IMR-90 (cell line): Measurements from ENCODE around the gene PRRG2. TPM values are rescaled to one million over a fixed set of nuclear protein-coding genes. Genes with fewer than 3 reads are reported as not detected.

ENCODE experiments used
- ATAC-seq: fragments of 200-7000 bp; cut with Tn5 transposase; 2 replicates; pipeline ENCODE4 v1.9.1; 2020; ENCODE audit warnings: low read depth, mild to moderate bottlenecking, moderate library complexity
- BruUV-seq: library from RNA; stranded (reverse); fragments of 400-500 nt; replicated peaks from 2 replicates; lab custom pipeline; 2021; lab: Mats Ljungman, UMichigan
- CTCF ChIA-PET: fragments of 300-600 bp; formaldehyde crosslinking; extraction: SDS; loops from one replicate; lab custom pipeline; 2021; ENCODE audit warnings: antibody characterized with exemption; lab: Yijun Ruan, JAX
- POLR2A ChIA-PET: fragments of 300-600 bp; sonication (Branson Sonifier 250); formaldehyde crosslinking; loops from one replicate; lab custom pipeline; 2022; ENCODE audit warnings: antibody characterized with exemption; ENCODE audit not compliant: unreplicated experiment; lab: Charles Lee
- DNase-seq: peaks from one replicate; pipeline ENCODE4 v3.0.0; 2013
- H2AFZ ChIP-seq: replicated peaks from 2 replicates; pipeline ENCODE3; 2013; ENCODE audit warnings: low read length, mild to moderate bottlenecking; ENCODE audit not compliant: poor library complexity
- H2AK5ac ChIP-seq: 2 replicates; pipeline ENCODE4 v1.6.1; 2013; ENCODE audit warnings: low read depth, low read length, inconsistent platforms
- H2AK9ac ChIP-seq: replicated peaks from 2 replicates; pipeline ENCODE3; 2013; ENCODE audit warnings: mild to moderate bottlenecking, low read depth, low read length, moderate library complexity; ENCODE audit not compliant: poor library complexity
- H2BK120ac ChIP-seq: 2 replicates; pipeline ENCODE4 v1.6.1; 2013; ENCODE audit warnings: low read depth, low read length, inconsistent platforms
- H2BK15ac ChIP-seq: 3 replicates; pipeline ENCODE4 v1.6.1; 2013; ENCODE audit warnings: low read depth, low read length, inconsistent platforms
- H2BK20ac ChIP-seq: 2 replicates; pipeline ENCODE4 v1.6.1; 2013; ENCODE audit warnings: low read depth, mild to moderate bottlenecking, inconsistent platforms, low read length, moderate library complexity
- H2BK5ac ChIP-seq: 2 replicates; pipeline ENCODE4 v1.6.1; 2013; ENCODE audit warnings: mild to moderate bottlenecking, low read depth, low read length, inconsistent platforms; ENCODE audit not compliant: poor library complexity, severe bottlenecking
- H3K14ac ChIP-seq: replicated peaks from 2 replicates; pipeline ENCODE4 v1.6.1; 2013; ENCODE audit warnings: low read depth, low read length, inconsistent platforms
- H3K18ac ChIP-seq: 2 replicates; pipeline ENCODE4 v1.6.1; 2013; ENCODE audit warnings: low read depth, low read length, control low read depth
- H3K23ac ChIP-seq: 2 replicates; pipeline ENCODE4 v1.6.1; 2013; ENCODE audit warnings: low read depth, low read length, inconsistent platforms
- H3K27ac ChIP-seq: 2 replicates; pipeline ENCODE4 v1.5.1; 2013; ENCODE audit warnings: mild to moderate bottlenecking, control low read depth, low read length; ENCODE audit not compliant: insufficient read depth
- H3K27me3 ChIP-seq: 2 replicates; pipeline ENCODE4 v1.6.1; 2013; ENCODE audit warnings: low read length; ENCODE audit not compliant: control insufficient read depth, insufficient read depth
- H3K36me3 ChIP-seq: 2 replicates; pipeline ENCODE4 v1.6.1; 2013; ENCODE audit warnings: low read length, mixed read lengths; ENCODE audit not compliant: control insufficient read depth, insufficient read depth
- H3K4ac ChIP-seq: 2 replicates; pipeline ENCODE4 v1.6.1; 2013; ENCODE audit warnings: low read depth, low read length, inconsistent platforms
- H3K4me1 ChIP-seq: 2 replicates; pipeline ENCODE4 v1.6.1; 2013; ENCODE audit warnings: low read length, mixed read lengths; ENCODE audit not compliant: control insufficient read depth, insufficient read depth
- H3K4me2 ChIP-seq: 2 replicates; pipeline ENCODE4 v1.6.1; 2013; ENCODE audit warnings: low read depth, mild to moderate bottlenecking, control low read depth, low read length, moderate library complexity
- H3K4me3 ChIP-seq: 2 replicates; pipeline ENCODE4 v1.5.1; 2013; ENCODE audit warnings: low read depth, mild to moderate bottlenecking, control low read depth, low read length, moderate library complexity; ENCODE audit not compliant: insufficient read depth
- H3K56ac ChIP-seq: 2 replicates; pipeline ENCODE4 v1.6.1; 2013; ENCODE audit warnings: low read length, inconsistent platforms; ENCODE audit not compliant: insufficient read depth; ENCODE audit errors: extremely low read depth
- H3K79me1 ChIP-seq, 2 experiments: 2 replicates each; pipeline ENCODE4 v1.6.1; 2013; ENCODE audit warnings: low read length in 2 of 2, inconsistent platforms in 1 of 2, low read depth in 1 of 2
- H3K9ac ChIP-seq: 2 replicates; pipeline ENCODE4 v1.6.1; 2013; ENCODE audit warnings: low read depth, low read length, control low read depth
- H3K9me1 ChIP-seq: 2 replicates; pipeline ENCODE4 v1.6.1; 2013; ENCODE audit warnings: low read length, inconsistent platforms; ENCODE audit not compliant: insufficient read depth
- H3K9me3 ChIP-seq: 2 replicates; pipeline ENCODE4 v1.6.1; 2013; ENCODE audit warnings: low read length; ENCODE audit not compliant: control insufficient read depth, insufficient read depth
- H4K20me1 ChIP-seq: 2 replicates; pipeline ENCODE4 v1.6.1; 2013; ENCODE audit warnings: low read length, inconsistent platforms; ENCODE audit not compliant: insufficient read depth
- H4K5ac ChIP-seq: 2 replicates; pipeline ENCODE4 v1.6.1; 2013; ENCODE audit warnings: mild to moderate bottlenecking, low read depth, low read length, control low read depth
- H4K8ac ChIP-seq, 2 experiments: 2 replicates each; pipeline ENCODE4 v1.6.1; 2013; ENCODE audit warnings: low read depth in 2 of 2, low read length in 2 of 2, control low read depth in 1 of 2, inconsistent platforms in 1 of 2
- H4K91ac ChIP-seq: 2 replicates; pipeline ENCODE4 v1.6.1; 2013; ENCODE audit warnings: low read depth, low read length, inconsistent platforms; ENCODE audit not compliant: insufficient read depth
- CEBPB ChIP-seq: IDR thresholded peaks from 2 replicates; pipeline ENCODE4 v1.6.1; 2012; ENCODE audit warnings: low read depth, low read length, improper control_type of control experiment
- MAFK ChIP-seq: IDR thresholded peaks from 2 replicates; pipeline ENCODE4 v1.6.1; 2012; ENCODE audit warnings: low read depth, low read length, improper control_type of control experiment
- MXI1 ChIP-seq: IDR thresholded peaks from 2 replicates; pipeline ENCODE4 v1.6.1; 2012; ENCODE audit warnings: low read depth, mild to moderate bottlenecking, low read length, moderate library complexity, borderline replicate concordance
- NFE2L2 ChIP-seq: fragments of 150-350 bp; IDR thresholded peaks from 2 replicates; pipeline ENCODE4 v1.6.1; 2016; ENCODE audit warnings: low read depth, mild to moderate bottlenecking, low read length
- RAD21 ChIP-seq: IDR thresholded peaks from 2 replicates; pipeline ENCODE4 v1.6.1; 2012; ENCODE audit warnings: low read length, improper control_type of control experiment
- RCOR1 ChIP-seq: IDR thresholded peaks from 2 replicates; pipeline ENCODE4 v1.6.1; 2012; ENCODE audit warnings: mild to moderate bottlenecking, low read length, improper control_type of control experiment; ENCODE audit not compliant: insufficient replicate concordance
- SMC3 ChIP-seq: fragments of 150-350 bp; IDR thresholded peaks from 2 replicates; pipeline ENCODE4 v1.6.1; 2016; ENCODE audit warnings: low read depth, mild to moderate bottlenecking, antibody characterized with exemption, low read length, moderate library complexity
- WGBS, 2 experiments: methylation state at CpG; one replicate each; pipeline versions ENCODE4 v1.1.5 to v1.1.7; 2013; ENCODE audit warnings: missing lambda C conversion rate in 2 of 2; ENCODE audit not compliant: insufficient read length in 1 of 2; ENCODE audit errors: extremely low coverage in 2 of 2; 5-methylcytosine and 5-hydroxymethylcytosine counted together
- dilution Hi-C: fragments of 300-500 bp; cut with HindIII; formaldehyde crosslinking; loops from one replicate; pipeline ENCODE4 v1.14.3; 2018; ENCODE audit warnings: low sequenced_read_pairs; ENCODE audit not compliant: unreplicated experiment
- in situ Hi-C: fragments of 300-500 bp; cut with MboI; formaldehyde crosslinking; loops from 3 replicates; pipeline ENCODE4 v1.14.3; 2019; ENCODE audit warnings: low sequenced_read_pairs, inconsistent platforms, mixed read lengths
- intact Hi-C: fragments of 100-400 bp; cut with micrococcal nuclease; formaldehyde crosslinking; loops from 2 replicates; pipeline ENCODE4 v1.10.0; 2022
- polyA plus RNA-seq, 3 experiments: library from polyadenylated mRNA; depleted of rRNA; stranded (reverse); fragments of >200 nt; gene quantifications; 2 replicates each; pipeline ENCODE4 v1.2.3, GENCODE V29; 2012; ENCODE audit warnings: low replicate concordance in 1 of 3
- total RNA-seq: library from RNA; depleted of rRNA; stranded (reverse); fragments of >200 nt; gene quantifications from 2 replicates; pipeline ENCODE4 v1.2.3, GENCODE V29; 2012
- TF ChIP-seq, protein P1 (sequence below): conservative IDR thresholded peaks from 2 replicates; pipeline ENCODE4 v1.5.1; 2012; ENCODE audit warnings: mild to moderate bottlenecking, low read depth, low read length, improper control_type of control experiment

PRRG2 gene
- total and polyA plus RNA-seq, 2 of the 4 experiments (the other 2 are of a cell fraction), result 0.14 to 0.54 TPM

DNA sequence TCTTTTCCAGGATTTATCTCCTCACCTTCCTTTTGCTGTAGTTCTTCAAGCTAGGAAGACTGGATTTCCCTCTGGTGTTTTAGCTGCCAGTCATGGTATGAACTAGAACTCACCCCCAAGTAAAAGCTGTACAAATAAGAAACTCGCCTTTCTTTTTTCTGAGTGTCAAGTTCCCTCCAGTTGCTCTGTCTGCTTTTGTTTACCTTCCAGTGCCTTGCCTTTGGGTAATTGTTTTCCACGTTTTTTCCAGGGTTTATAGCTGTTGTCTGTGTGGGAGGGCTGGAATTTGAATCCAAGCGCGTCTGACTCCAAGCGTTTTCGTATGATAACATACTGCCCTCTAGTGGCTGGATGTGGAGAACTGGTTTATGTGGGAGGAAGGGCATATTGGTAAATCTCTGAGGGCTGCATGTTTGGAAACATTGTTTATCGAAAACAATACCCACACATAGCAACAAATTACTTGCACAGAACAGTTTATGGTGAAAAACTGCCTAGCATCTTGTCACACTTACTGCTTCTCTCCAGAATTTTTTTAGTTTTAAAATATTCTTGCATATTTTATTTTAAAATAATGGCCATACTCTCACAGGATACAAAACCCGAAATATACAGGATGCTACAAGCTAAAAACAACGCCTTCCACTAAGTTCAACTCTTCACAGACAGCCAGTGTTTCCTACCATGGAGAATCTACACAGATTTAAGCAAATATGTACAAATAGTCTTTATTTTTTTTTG, 34.1 kb upstream of the PRRG2 start:
- no peaks in the 10 kb centered on the region for H3K9me3 ChIP-seq
- H4K5ac ChIP-seq, result no peak overlapping the region
- H2BK15ac ChIP-seq, result no peak overlapping the region
- no peaks in the 10 kb centered on the region; the same call in 1 of the 2 replicates for H3K4me1 ChIP-seq
- no peak overlapping the region for H3K18ac ChIP-seq
- in situ Hi-C loops (no loop called here), dilution Hi-C loops (no loop called here), intact Hi-C loops (loop anchor here (1.0 to 5.0 kb wide), 3 partner anchors 44 to 320 kb away; partner anchors contain the start of gene FLT3LG)
- peak overlapping the region; percentile 48; the same call in 1 of the 2 replicates for H3K4me2 ChIP-seq
- peak; percentile 90 for ATAC-seq
- H3K23ac ChIP-seq, result no peak overlapping the region
- H3K56ac ChIP-seq, result no peak overlapping the region
- H3K27ac ChIP-seq, result no peak overlapping the region
- H3K9ac ChIP-seq, result no peak overlapping the region; the same call in 1 of the 2 replicates
- BruUV-seq, result no TSS peak
- no peak overlapping the region for H3K4me3 ChIP-seq
- WGBS, 2 experiments, result no CpG with 5 or more reads among the region's 9 CpGs
- H2AFZ ChIP-seq, result peak overlapping the region; percentile 37
- TF ChIP-seq MAFK (no peak), CEBPB (peak; percentile 26; the same call in 1 of the 2 replicates), RCOR1 (no peak), MXI1 (peak; percentile 84), RAD21 (peak; percentile 83), NFE2L2 (no peak), SMC3 (peak; percentile 82)
- TF ChIP-seq, protein P1, sequence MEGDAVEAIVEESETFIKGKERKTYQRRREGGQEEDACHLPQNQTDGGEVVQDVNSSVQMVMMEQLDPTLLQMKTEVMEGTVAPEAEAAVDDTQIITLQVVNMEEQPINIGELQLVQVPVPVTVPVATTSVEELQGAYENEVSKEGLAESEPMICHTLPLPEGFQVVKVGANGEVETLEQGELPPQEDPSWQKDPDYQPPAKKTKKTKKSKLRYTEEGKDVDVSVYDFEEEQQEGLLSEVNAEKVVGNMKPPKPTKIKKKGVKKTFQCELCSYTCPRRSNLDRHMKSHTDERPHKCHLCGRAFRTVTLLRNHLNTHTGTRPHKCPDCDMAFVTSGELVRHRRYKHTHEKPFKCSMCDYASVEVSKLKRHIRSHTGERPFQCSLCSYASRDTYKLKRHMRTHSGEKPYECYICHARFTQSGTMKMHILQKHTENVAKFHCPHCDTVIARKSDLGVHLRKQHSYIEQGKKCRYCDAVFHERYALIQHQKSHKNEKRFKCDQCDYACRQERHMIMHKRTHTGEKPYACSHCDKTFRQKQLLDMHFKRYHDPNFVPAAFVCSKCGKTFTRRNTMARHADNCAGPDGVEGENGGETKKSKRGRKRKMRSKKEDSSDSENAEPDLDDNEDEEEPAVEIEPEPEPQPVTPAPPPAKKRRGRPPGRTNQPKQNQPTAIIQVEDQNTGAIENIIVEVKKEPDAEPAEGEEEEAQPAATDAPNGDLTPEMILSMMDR, result peak; percentile 96
- no peaks in the 10 kb centered on the region for H3K27me3 ChIP-seq
- no peak overlapping the region for H4K8ac ChIP-seq
- no peak overlapping the region for H3K14ac ChIP-seq
- H3K36me3 ChIP-seq, result peaks cover 1% of the 10 kb centered on the region; the same call in 1 of the 2 replicates
- ChIA-PET POLR2A (interaction anchor here (0.6 kb wide), 1 partner anchor 44 kb away, joined by 3 read pairs; no protein-coding TSS in a partner anchor), CTCF (interaction anchor here (0.6 to 2.5 kb wide), 14 partner anchors 10 to 702 kb away, joined by 3 to 19 read pairs (median 4); partner anchors contain the start of gene RPS11)
- H4K20me1 ChIP-seq, result no peaks in the 10 kb centered on the region
- H2AK9ac ChIP-seq, result no peak overlapping the region
- H3K9me1 ChIP-seq, result no peaks in the 10 kb centered on the region
- no peak overlapping the region for H2BK5ac ChIP-seq
- H2BK120ac ChIP-seq, result no peak overlapping the region
- peak; percentile 89 for DNase-seq
- H2BK20ac ChIP-seq, result no peak overlapping the region
- H3K79me1 ChIP-seq, result no peaks in the 10 kb centered on the region
- H3K4ac ChIP-seq, result no peak overlapping the region
- H4K91ac ChIP-seq, result no peak overlapping the region
- H2AK5ac ChIP-seq, result no peak overlapping the region
